Measurements from ENCODE around the gene MIAT.

DNA sequence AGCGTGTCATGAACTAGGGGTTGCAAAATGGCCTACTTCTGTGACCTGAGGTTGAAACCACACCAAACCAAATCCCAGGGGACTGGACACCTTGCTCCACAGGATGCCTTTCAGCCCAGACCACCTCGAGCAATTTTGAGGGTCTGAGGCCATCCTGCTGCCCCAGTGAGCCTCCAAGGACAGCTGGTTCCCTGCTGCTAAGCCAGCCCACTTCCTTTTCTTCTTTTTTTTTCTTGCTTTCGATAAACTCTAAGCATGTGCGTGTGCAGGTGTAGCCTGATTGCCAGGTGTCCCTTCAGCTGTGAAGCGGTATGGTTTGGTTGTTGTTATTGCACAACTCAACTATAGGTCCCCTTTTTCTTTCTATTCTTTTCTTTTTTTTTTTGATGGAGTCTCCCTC, 42.2 kb upstream of the MIAT start:
- TF ChIP-seq MTA3 (CRISPR knock-in tag; IDR thresholded peaks at IDR 0.05): no peak
- TF ChIP-seq, protein P1, sequence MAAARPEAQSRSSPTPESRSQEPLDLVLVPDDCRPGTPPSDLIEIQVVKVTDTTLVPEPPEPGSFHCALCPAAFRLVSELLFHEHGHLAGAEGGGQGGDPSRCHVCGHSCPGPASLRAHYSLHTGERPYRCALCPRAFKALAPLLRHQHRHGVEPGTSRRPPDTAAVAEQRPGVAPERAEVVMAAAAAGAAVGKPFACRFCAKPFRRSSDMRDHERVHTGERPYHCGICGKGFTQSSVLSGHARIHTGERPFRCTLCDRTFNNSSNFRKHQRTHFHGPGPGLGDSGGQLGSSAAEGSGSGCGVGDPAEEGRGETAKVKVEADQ (CRISPR knock-in tag; IDR thresholded peaks at IDR 0.05; ENCODE audit: borderline replicate concordance): no peak
- TF ChIP-seq STAG1 (CRISPR knock-in tag; IDR thresholded peaks at IDR 0.05): no peak
- TF ChIP-seq JUN (CRISPR knock-in tag; IDR thresholded peaks at IDR 0.05): no peak
- no peak for TF ChIP-seq MXI1 (IDR thresholded peaks at IDR 0.05; ENCODE audit: borderline replicate concordance, low read depth, low read length)
- TF ChIP-seq YEATS2 (CRISPR knock-in tag; IDR thresholded peaks at IDR 0.05; ENCODE audit: borderline replicate concordance): no peak
